Measurements from ENCODE around the gene THEMIS. TPM values are rescaled to one million over a fixed set of nuclear protein-coding genes. Genes with fewer than 3 reads are reported as not detected.

The THEMIS gene
- total and polyA plus RNA-seq, 2 experiments from 2014 or later = not detected

- no peaks in the 10 kb centered on the region for H3K79me2 ChIP-seq
- H3K9me2 ChIP-seq (replicated peaks; ENCODE audit: insufficient read depth) = no peaks in the 10 kb centered on the region
- H4K20me1 ChIP-seq (ENCODE audit: insufficient read depth, poor library complexity, severe bottlenecking) = no peaks in the 10 kb centered on the region
- H3K4me2 ChIP-seq = no peak overlapping the region
- H2AFZ ChIP-seq = peak overlapping the region; percentile 20
- peak overlapping the region; percentile 52 for H3K27ac ChIP-seq
- no peaks in the 10 kb centered on the region for H3K36me3 ChIP-seq (replicated peaks; ENCODE audit: insufficient read depth, low read depth)
- DNase-seq (ENCODE audit: low spot score) = no peak
- H3K4me3 ChIP-seq = no peak overlapping the region
- no peaks in the 10 kb centered on the region for H3K4me1 ChIP-seq (ENCODE audit: insufficient read depth)
- H3K27me3 ChIP-seq = no peaks in the 10 kb centered on the region
- TF ChIP-seq CTCF (IDR thresholded peaks at IDR 0.05; ENCODE audit: poor library complexity) = no peak
- no peak for TF ChIP-seq EZH2 (IDR thresholded peaks at IDR 0.05; ENCODE audit: borderline replicate concordance)
- no peak for TF ChIP-seq EZH2phosphoT487 (IDR thresholded peaks at IDR 0.05; ENCODE audit: low read depth, severe bottlenecking, unreplicated experiment)
- H3K9me3 ChIP-seq (ENCODE audit: low read depth) = no peaks in the 10 kb centered on the region
These were observed 37.8 kb upstream of the THEMIS start for GRCh38 chr6:127938701-127939100.

DNA sequence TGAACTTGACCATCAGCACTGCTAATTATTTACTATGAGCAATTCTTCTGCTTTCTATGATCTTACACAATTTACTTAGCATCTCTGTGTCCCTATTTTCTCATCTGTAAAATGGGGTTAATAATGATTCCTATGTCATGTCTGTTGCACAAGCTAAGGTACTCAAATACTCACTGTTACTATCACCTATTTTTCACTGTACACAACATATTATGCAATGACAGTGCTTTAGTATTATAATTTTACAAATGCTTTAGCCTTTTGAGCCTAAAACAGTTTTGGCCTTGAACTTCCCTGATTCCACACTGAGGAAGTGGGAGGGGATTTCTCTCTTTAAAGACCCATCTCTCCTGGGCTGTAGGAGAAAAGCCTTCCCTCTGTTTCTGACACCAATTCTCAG, 36.9 kb upstream of the THEMIS start:
- no peaks in the 10 kb centered on the region for H3K4me1 ChIP-seq (ENCODE audit: insufficient read depth)
- no peaks in the 10 kb centered on the region for H3K9me3 ChIP-seq (ENCODE audit: low read depth)
- H3K27ac ChIP-seq = no peak overlapping the region
- H2AFZ ChIP-seq = no peak overlapping the region
- no peaks in the 10 kb centered on the region for H3K79me2 ChIP-seq
- H3K9me2 ChIP-seq (replicated peaks; ENCODE audit: insufficient read depth) = no peaks in the 10 kb centered on the region
- H3K36me3 ChIP-seq (replicated peaks; ENCODE audit: insufficient read depth, low read depth) = no peaks in the 10 kb centered on the region
- no peaks in the 10 kb centered on the region for H4K20me1 ChIP-seq (ENCODE audit: insufficient read depth, poor library complexity, severe bottlenecking)
- H3K4me3 ChIP-seq = no peak overlapping the region
- TF ChIP-seq EZH2phosphoT487 (IDR thresholded peaks at IDR 0.05; ENCODE audit: low read depth, severe bottlenecking, unreplicated experiment) (no peak), EZH2 (IDR thresholded peaks at IDR 0.05; ENCODE audit: borderline replicate concordance) (no peak), CTCF (IDR thresholded peaks at IDR 0.05; ENCODE audit: poor library complexity) (no peak)
- no peak overlapping the region for H3K4me2 ChIP-seq
- no peak for DNase-seq (ENCODE audit: low spot score)
- H3K27me3 ChIP-seq = no peaks in the 10 kb centered on the region

DNA sequence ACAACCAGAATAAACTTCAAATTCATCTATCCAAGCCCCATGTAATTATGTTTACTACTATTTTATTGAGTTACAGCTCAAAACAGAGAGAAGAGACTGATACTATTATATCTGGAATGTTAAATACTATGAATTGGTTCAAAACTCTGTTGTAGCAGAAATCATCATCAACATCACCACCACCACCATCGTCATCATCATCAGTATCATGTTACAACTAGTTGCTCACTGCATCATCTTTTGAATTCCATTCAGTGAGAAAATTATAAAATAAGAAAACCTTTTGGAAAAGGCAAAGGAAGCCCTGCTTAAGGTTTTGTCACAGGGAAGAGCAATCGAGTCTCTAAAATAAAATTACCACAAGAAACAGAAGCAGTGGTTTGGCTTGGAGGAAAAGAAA, 36.2 kb upstream of the THEMIS start:
- H3K4me2 ChIP-seq = no peak overlapping the region
- H3K27me3 ChIP-seq = no peaks in the 10 kb centered on the region
- H3K27ac ChIP-seq = no peak overlapping the region
- no peaks in the 10 kb centered on the region for H3K9me3 ChIP-seq (ENCODE audit: low read depth)
- no peak for DNase-seq (ENCODE audit: low spot score)
- no peaks in the 10 kb centered on the region for H3K79me2 ChIP-seq
- H2AFZ ChIP-seq = no peak overlapping the region
- no peaks in the 10 kb centered on the region for H3K9me2 ChIP-seq (replicated peaks; ENCODE audit: insufficient read depth)
- H4K20me1 ChIP-seq (ENCODE audit: insufficient read depth, poor library complexity, severe bottlenecking) = no peaks in the 10 kb centered on the region
- no peaks in the 10 kb centered on the region for H3K4me1 ChIP-seq (ENCODE audit: insufficient read depth)
- WGBS (ENCODE audit: low lambda C conversion rate, missing lambda C conversion rate) = 71% methylated on average over 2 of the region's 2 CpGs
- TF ChIP-seq EZH2 (IDR thresholded peaks at IDR 0.05; ENCODE audit: borderline replicate concordance) = no peak
- no peak for TF ChIP-seq EZH2phosphoT487 (IDR thresholded peaks at IDR 0.05; ENCODE audit: low read depth, severe bottlenecking, unreplicated experiment)
- no peak for TF ChIP-seq CTCF (IDR thresholded peaks at IDR 0.05; ENCODE audit: poor library complexity)
- no peak overlapping the region for H3K4me3 ChIP-seq
- H3K36me3 ChIP-seq (replicated peaks; ENCODE audit: insufficient read depth, low read depth) = no peaks in the 10 kb centered on the region

- 83% methylated on average over 1 of the region's 1 CpG for WGBS (ENCODE audit: low lambda C conversion rate, missing lambda C conversion rate)
- H3K27me3 ChIP-seq = no peaks in the 10 kb centered on the region
- DNase-seq (ENCODE audit: low spot score) = no peak
- H3K79me2 ChIP-seq = no peaks in the 10 kb centered on the region
- H3K4me1 ChIP-seq (ENCODE audit: insufficient read depth) = no peaks in the 10 kb centered on the region
- no peaks in the 10 kb centered on the region for H3K9me3 ChIP-seq (ENCODE audit: low read depth)
- TF ChIP-seq EZH2phosphoT487 (IDR thresholded peaks at IDR 0.05; ENCODE audit: low read depth, severe bottlenecking, unreplicated experiment) = no peak
- no peaks in the 10 kb centered on the region for H3K36me3 ChIP-seq (replicated peaks; ENCODE audit: insufficient read depth, low read depth)
- no peak overlapping the region for H3K27ac ChIP-seq
- no peak overlapping the region for H3K4me3 ChIP-seq
- H3K4me2 ChIP-seq = no peak overlapping the region
- H3K9me2 ChIP-seq (replicated peaks; ENCODE audit: insufficient read depth) = no peaks in the 10 kb centered on the region
- no peaks in the 10 kb centered on the region for H4K20me1 ChIP-seq (ENCODE audit: insufficient read depth, poor library complexity, severe bottlenecking)
- no peak overlapping the region for H2AFZ ChIP-seq
These were observed 34.1 kb upstream of the THEMIS start for GRCh38 chr6:127934956-127935355.

Data from hepatocyte (in vitro differentiated cells).